Activated CD4-positive, CD25-positive, alpha-beta regulatory T cell treated with anti-CD3 and anti-CD28 coated beads, Interleukin-2, amount 50 U/mL, for 24 hours (primary cell): ENCODE data around the gene AK5.

Source experiments
- ATAC-seq, 2 donors: fragments of 150-1000 bp; cut with Tn5 transposase; one replicate each; pipeline ENCODE4 v1.10.0; 2021; ENCODE audit warnings: mild to moderate bottlenecking in 1 of 2, moderate library complexity in 1 of 2

Gene AK5

DNA sequence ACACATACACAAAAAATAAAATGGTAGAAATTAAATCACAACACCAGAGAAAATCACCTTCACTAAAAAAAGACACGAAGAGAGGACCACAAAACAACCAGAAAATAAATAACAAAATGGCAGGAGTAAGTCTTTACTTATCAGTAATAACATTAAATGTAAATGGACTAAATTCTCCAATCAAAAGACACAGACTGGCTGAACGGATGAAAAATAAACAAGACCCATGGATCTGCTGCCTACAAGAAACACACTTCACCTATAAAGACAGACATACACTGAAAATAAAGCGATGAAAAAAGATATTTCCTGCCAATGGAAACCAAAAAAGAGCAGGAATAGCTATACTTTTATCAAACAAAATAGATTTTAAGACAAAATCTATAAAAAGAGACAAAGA lies 327.1 kb downstream of the AK5 start:
- no peak for ATAC-seq
